Ovary (tissue), 9 donors: ENCODE measurements around the gene ZNF202. TPM values are rescaled to one million over a fixed set of nuclear protein-coding genes. Genes with fewer than 3 reads are reported as not detected.

Source experiments
- DNase-seq, 5 donors: peaks; one replicate each; pipeline ENCODE4 v3.0.0-alpha.2; 2019 to 2020
- H3K27ac ChIP-seq, 2 donors: fragments of 200-600 bp; one replicate each; pipeline versions ENCODE4 v1.5.1 to v1.8.0; 2019 to 2022
- H3K27me3 ChIP-seq: fragments of 200-600 bp; one replicate; pipeline ENCODE4 v1.8.0; 2022
- H3K36me3 ChIP-seq: fragments of 200-600 bp; sonication (generic); one replicate; pipeline ENCODE4 v1.5.1; 2019
- H3K4me1 ChIP-seq: one replicate; pipeline ENCODE4 v1.8.1; 2013; ENCODE audit warnings: mild to moderate bottlenecking, moderate library complexity; ENCODE audit not compliant: insufficient read depth
- H3K4me3 ChIP-seq: fragments of 200-600 bp; sonication (generic); one replicate; pipeline ENCODE4 v1.5.1; 2017
- H3K9me3 ChIP-seq, 2 donors: fragments of 200-600 bp in 1 of 2; sonication (generic) in 1 of 2; one replicate each; pipeline versions ENCODE4 v1.5.1 to v1.8.1; 2013 to 2019; ENCODE audit warnings: mild to moderate bottlenecking in 1 of 2, moderate library complexity in 1 of 2
- CTCF ChIP-seq, 3 donors: fragments of 450-650 bp in 2 of 3; fragments of 200-600 bp in 1 of 3; IDR thresholded peaks; one replicate each; pipeline versions ENCODE4 v1.5.1 to v1.8.0; 2016 to 2022; ENCODE audit warnings: antibody characterized with exemption in 3 of 3, mild to moderate bottlenecking in 1 of 3
- EP300 ChIP-seq: sonication (generic); formaldehyde crosslinking; IDR thresholded peaks from one replicate; pipeline ENCODE4 v1.6.1; 2017; ENCODE audit warnings: antibody characterized with exemption
- POLR2A ChIP-seq: fragments of 450-650 bp; IDR thresholded peaks from one replicate; pipeline ENCODE4 v1.6.1; 2017; ENCODE audit warnings: antibody characterized with exemption, mild to moderate bottlenecking, moderate library complexity
- WGBS, 3 donors: extraction: QIAGEN DNeasy Blood & Tissue Kit in 1 of 3; methylation state at CpG; one replicate each; pipeline versions ENCODE4 v1.1.5 to v1.1.7; 2013 to 2017; 5-methylcytosine and 5-hydroxymethylcytosine counted together
- intact Hi-C, 4 donors: fragments of 100-400 bp; cut with DNase I; formaldehyde crosslinking; loops; one replicate each; pipeline versions ENCODE4 v1.11.0 to v1.15.1; 2022 to 2023
- polyA plus RNA-seq, 2 donors: library from polyadenylated mRNA; stranded (reverse); fragments of 200-250 nt in 1 of 2; fragments of 350-450 nt in 1 of 2; fragmentation: Illumina TruSeq in 1 of 2; extraction: RNeasy Lipid Tissue Mini Kit (QIAGEN cat#74804) in 1 of 2; gene quantifications; one replicate each; pipeline ENCODE4 v1.2.3, GENCODE V29; 2013 to 2014
- total RNA-seq, 7 donors: library from RNA; depleted of rRNA in 2 of 7; stranded (reverse); fragments of >200 nt in 2 of 7; fragmentation: NEBNext Ultra II Directional in 3 of 7; extraction: Animal tissue kit (Norgen Biotek cat#: 25700) in 3 of 7; gene quantifications; one replicate each; pipeline versions ENCODE4 v1.1.0 to v1.2.4, GENCODE V29; 2016 to 2023
- donor health status: DM: no; HTN: no; CAD: no; lungs with moderate emphysema.
- donor health status: DM: no; HTN: no; CAD: no.
- donor health status: Bipolar disorder and iron deficiency.
- donor health status: DM: yes; HTN: yes; CAD: no.
- donor health status: DM: no; HTN: no; CAD: no.
- donor health status: DM: yes; HTN: yes; CAD: no.

ZNF202 gene
- total and polyA plus RNA-seq, 9 donors = 4.7 to 20.8 (median 12.5) TPM

- no peak overlapping the region for H3K27ac ChIP-seq
- no peaks in the 10 kb centered on the region for H3K9me3 ChIP-seq
- no peaks in the 10 kb centered on the region for H3K4me1 ChIP-seq
- H3K36me3 ChIP-seq = no peaks in the 10 kb centered on the region
- 51 to 53% (median 51%) methylated on average over 2 of the region's 2 CpGs for WGBS, 3 donors
- TF ChIP-seq EP300 (no peak), POLR2A (no peak), CTCF (IDR thresholded peaks at IDR 0.05) (no peak)
- H3K27me3 ChIP-seq = no peaks in the 10 kb centered on the region
- H3K4me3 ChIP-seq = no peak overlapping the region
- intact Hi-C loops = no loop called here
- no peak for DNase-seq
Measured at GRCh38 chr11:123694551-123694950, 46.9 kb downstream of the ZNF202 start.

GRCh38 chr11:123692961-123693360, 48.5 kb downstream of the ZNF202 start:
- intact Hi-C loops = no loop called here
- TF ChIP-seq EP300 (no peak), POLR2A (no peak), CTCF (IDR thresholded peaks at IDR 0.05) (no peak)
- no peak overlapping the region for H3K27ac ChIP-seq
- DNase-seq = no peak
- no peaks in the 10 kb centered on the region for H3K27me3 ChIP-seq
- no peaks in the 10 kb centered on the region for H3K4me1 ChIP-seq
- no peak overlapping the region for H3K4me3 ChIP-seq
- no peaks in the 10 kb centered on the region for H3K9me3 ChIP-seq
- H3K36me3 ChIP-seq = no peaks in the 10 kb centered on the region

- 62 to 71% (median 63%) methylated on average over 3 of the region's 3 CpGs for WGBS, 3 donors
- Histone ChIP-seq H3K27me3 (no peaks in the 10 kb centered on the region), H3K4me3 (no peak overlapping the region), H3K9me3 (no peaks in the 10 kb centered on the region), H3K27ac (no peak overlapping the region), H3K4me1 (no peaks in the 10 kb centered on the region), H3K36me3 (no peaks in the 10 kb centered on the region)
- intact Hi-C loops = no loop called here
- DNase-seq = no peak
- no peak for TF ChIP-seq CTCF (IDR thresholded peaks at IDR 0.05)
- TF ChIP-seq POLR2A = no peak
- no peak for TF ChIP-seq EP300
Measured at GRCh38 chr11:123690485-123690884, 51.0 kb downstream of the ZNF202 start.

- WGBS, 3 donors = 89 to 92% (median 92%) methylated on average over 6 of the region's 6 CpGs
- no peak overlapping the region for H3K4me3 ChIP-seq
- H3K4me1 ChIP-seq = no peaks in the 10 kb centered on the region
- DNase-seq = no peak
- TF ChIP-seq POLR2A (no peak), EP300 (no peak), CTCF (IDR thresholded peaks at IDR 0.05) (no peak)
- no peaks in the 10 kb centered on the region for H3K36me3 ChIP-seq
- no peaks in the 10 kb centered on the region for H3K9me3 ChIP-seq
- intact Hi-C loops = no loop called here
- H3K27me3 ChIP-seq = no peaks in the 10 kb centered on the region
- no peak overlapping the region for H3K27ac ChIP-seq
Measured at GRCh38 chr11:123684601-123685000, 56.9 kb downstream of the ZNF202 start.
